Measurements from ENCODE around the gene ALDH3A1.

Gene ALDH3A1

GRCh38 chr17:19747829-19748806, at the start of gene ALDH3A1:
TSS of gene ALDH3A1 (minus strand) at chr17:19748298. CDS start at chr17:19745129, 3,169 bp downstream.
- H3K4me3 ChIP-seq (replicated peaks; ENCODE audit: low read depth, low read length) = no peak within 1 kb of the TSS
- H3K27me3 ChIP-seq (replicated peaks; ENCODE audit: control insufficient read depth, insufficient read depth, low read length) = no peaks in the 10 kb centered on the region
- DNase-seq (ENCODE audit: extremely low read depth, insufficient read length) = no peak
- TF ChIP-seq CTCF (IDR thresholded peaks at IDR 0.05; ENCODE audit: insufficient read depth, low read length, poor library complexity, severe bottlenecking) = no peak
- no peaks in the 10 kb centered on the region for H3K36me3 ChIP-seq (ENCODE audit: control insufficient read depth, insufficient read depth, low read length)

- Histone ChIP-seq H3K27me3 (replicated peaks; ENCODE audit: control insufficient read depth, insufficient read depth, low read length) (no peaks in the 10 kb centered on the region), H3K36me3 (ENCODE audit: control insufficient read depth, insufficient read depth, low read length) (no peaks in the 10 kb centered on the region), H3K4me3 (replicated peaks; ENCODE audit: low read depth, low read length) (no peak overlapping the region)
- TF ChIP-seq CTCF (IDR thresholded peaks at IDR 0.05; ENCODE audit: insufficient read depth, low read length, poor library complexity, severe bottlenecking) = no peak
- DNase-seq (ENCODE audit: extremely low read depth, insufficient read length) = no peak
Observed at GRCh38 chr17:19796457-19796856, 48.4 kb upstream of the ALDH3A1 start.

GRCh38 chr17:19791918-19792550, 43.9 kb upstream of the ALDH3A1 start:
- no peak overlapping the region for H3K4me3 ChIP-seq (replicated peaks; ENCODE audit: low read depth, low read length)
- H3K36me3 ChIP-seq (ENCODE audit: control insufficient read depth, insufficient read depth, low read length) = no peaks in the 10 kb centered on the region
- no peak for DNase-seq (ENCODE audit: extremely low read depth, insufficient read length)
- no peak for TF ChIP-seq CTCF (IDR thresholded peaks at IDR 0.05; ENCODE audit: insufficient read depth, low read length, poor library complexity, severe bottlenecking)
- no peaks in the 10 kb centered on the region for H3K27me3 ChIP-seq (replicated peaks; ENCODE audit: control insufficient read depth, insufficient read depth, low read length)

- DNase-seq (ENCODE audit: extremely low read depth, insufficient read length) = no peak
- H3K4me3 ChIP-seq (replicated peaks; ENCODE audit: low read depth, low read length) = no peak overlapping the region
- TF ChIP-seq CTCF (IDR thresholded peaks at IDR 0.05; ENCODE audit: insufficient read depth, low read length, poor library complexity, severe bottlenecking) = no peak
- no peaks in the 10 kb centered on the region for H3K36me3 ChIP-seq (ENCODE audit: control insufficient read depth, insufficient read depth, low read length)
- no peaks in the 10 kb centered on the region for H3K27me3 ChIP-seq (replicated peaks; ENCODE audit: control insufficient read depth, insufficient read depth, low read length)
Observed at GRCh38 chr17:19787733-19788357, 39.7 kb upstream of the ALDH3A1 start.

- Histone ChIP-seq H3K4me3 (replicated peaks; ENCODE audit: low read depth, low read length) (no peak overlapping the region), H3K36me3 (ENCODE audit: control insufficient read depth, insufficient read depth, low read length) (no peaks in the 10 kb centered on the region), H3K27me3 (replicated peaks; ENCODE audit: control insufficient read depth, insufficient read depth, low read length) (no peaks in the 10 kb centered on the region)
- peak; percentile 15 for TF ChIP-seq CTCF (IDR thresholded peaks at IDR 0.05; ENCODE audit: insufficient read depth, low read length, poor library complexity, severe bottlenecking)
- DNase-seq (ENCODE audit: extremely low read depth, insufficient read length) = no peak
Observed at GRCh38 chr17:19785854-19786253, 37.8 kb upstream of the ALDH3A1 start.

Data from GM06990 (cell line).